Panc1 (cell line): ENCODE measurements around the gene CD5L.

ENCODE experiments used
- POLR2AphosphoS5 ChIP-seq: IDR thresholded peaks from 2 replicates; pipeline ENCODE4 v1.6.1; 2012; ENCODE audit warnings: mild to moderate bottlenecking, low read depth, low read length, moderate library complexity
- TF ChIP-seq, protein P1 (sequence below): fragments of 450-650 bp; IDR thresholded peaks from 2 replicates; pipeline ENCODE4 v1.5.1; 2017; ENCODE audit warnings: mild to moderate bottlenecking

DNA sequence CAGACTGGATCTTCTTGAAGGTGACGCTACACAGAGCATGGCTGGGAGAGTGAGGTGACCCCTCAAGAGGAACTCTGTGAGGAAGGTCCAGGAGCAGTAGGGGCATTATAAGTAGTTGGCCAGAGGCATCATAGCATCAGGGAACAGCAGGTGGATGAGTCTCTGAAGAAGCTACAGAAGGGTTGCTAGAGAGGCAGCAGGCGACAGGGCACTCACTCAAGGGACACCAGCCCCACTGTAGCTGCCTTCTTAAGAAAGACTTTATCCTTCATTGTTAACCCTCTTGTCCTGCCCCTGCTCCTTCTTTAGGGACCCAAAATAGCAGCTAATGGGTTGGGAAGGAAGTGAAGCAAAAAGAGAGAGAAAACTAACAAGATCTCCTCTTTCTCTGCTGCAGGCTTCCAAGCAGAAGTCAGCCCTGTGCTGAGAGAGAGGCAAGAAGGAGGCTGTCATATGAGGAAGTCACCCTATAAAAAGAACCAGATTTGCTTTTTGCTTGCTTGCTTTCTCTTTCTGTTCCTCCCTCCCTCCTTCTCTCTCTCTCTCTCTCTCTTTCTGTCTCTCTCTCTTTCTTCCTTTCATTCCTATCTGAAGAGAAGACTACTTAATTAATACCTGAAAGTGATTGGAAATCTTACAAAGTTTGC is 7.7 kb upstream of the CD5L start:
- TF ChIP-seq, protein P1, sequence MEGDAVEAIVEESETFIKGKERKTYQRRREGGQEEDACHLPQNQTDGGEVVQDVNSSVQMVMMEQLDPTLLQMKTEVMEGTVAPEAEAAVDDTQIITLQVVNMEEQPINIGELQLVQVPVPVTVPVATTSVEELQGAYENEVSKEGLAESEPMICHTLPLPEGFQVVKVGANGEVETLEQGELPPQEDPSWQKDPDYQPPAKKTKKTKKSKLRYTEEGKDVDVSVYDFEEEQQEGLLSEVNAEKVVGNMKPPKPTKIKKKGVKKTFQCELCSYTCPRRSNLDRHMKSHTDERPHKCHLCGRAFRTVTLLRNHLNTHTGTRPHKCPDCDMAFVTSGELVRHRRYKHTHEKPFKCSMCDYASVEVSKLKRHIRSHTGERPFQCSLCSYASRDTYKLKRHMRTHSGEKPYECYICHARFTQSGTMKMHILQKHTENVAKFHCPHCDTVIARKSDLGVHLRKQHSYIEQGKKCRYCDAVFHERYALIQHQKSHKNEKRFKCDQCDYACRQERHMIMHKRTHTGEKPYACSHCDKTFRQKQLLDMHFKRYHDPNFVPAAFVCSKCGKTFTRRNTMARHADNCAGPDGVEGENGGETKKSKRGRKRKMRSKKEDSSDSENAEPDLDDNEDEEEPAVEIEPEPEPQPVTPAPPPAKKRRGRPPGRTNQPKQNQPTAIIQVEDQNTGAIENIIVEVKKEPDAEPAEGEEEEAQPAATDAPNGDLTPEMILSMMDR = no peak
- TF ChIP-seq POLR2AphosphoS5 = no peak
